B cell (primary cell): ENCODE results near the gene TXNDC11. TPM values are rescaled to one million over a fixed set of nuclear protein-coding genes. Genes with fewer than 3 reads are reported as not detected.

Source experiments
- ATAC-seq: fragments of 200-7000 bp; cut with Tn5 transposase; one replicate; pipeline ENCODE4 v1.10.0; 2021; ENCODE audit warnings: low read depth, mild to moderate bottlenecking, moderate number of reproducible peaks, moderate library complexity
- CTCF ChIA-PET: fragments of 350-600 bp; sonication (Branson Sonifier 250); formaldehyde crosslinking; loops from one replicate; lab custom pipeline; 2021; ENCODE audit warnings: antibody characterized with exemption, inconsistent platforms; lab: Charles Lee
- POLR2A ChIA-PET: fragments of 350-600 bp; sonication (Branson Sonifier 250); formaldehyde crosslinking; loops from one replicate; lab custom pipeline; 2021; ENCODE audit warnings: antibody characterized with exemption; lab: Charles Lee
- DNase-seq: peaks from one replicate; pipeline ENCODE4 v3.0.0; 2013
- H2AFZ ChIP-seq: 2 replicates; pipeline ENCODE4 v1.6.1; 2012; ENCODE audit warnings: mild to moderate bottlenecking, low read depth, low read length; ENCODE audit not compliant: insufficient read depth, poor library complexity, severe bottlenecking
- H3K27ac ChIP-seq, 2 donors: 1 replicate in 1 of 2; 2 replicates in 1 of 2; pipeline ENCODE4 v1.5.1; 2012 to 2013; ENCODE audit warnings: low read length in 2 of 2, mild to moderate bottlenecking in 2 of 2, moderate library complexity in 1 of 2
- H3K27me3 ChIP-seq, 4 experiments: fragments of 200-600 bp in 1 of 4; sonication (generic) in 1 of 4; replicated peaks in 1 of 4; 1 replicate in 2 of 4; 2 replicates in 2 of 4; pipeline versions ENCODE4 v1.6.1 to v1.7.0; 2013 to 2016; ENCODE audit warnings: low read length in 3 of 4, mild to moderate bottlenecking in 2 of 4, mixed read lengths in 1 of 4, moderate library complexity in 1 of 4; ENCODE audit not compliant: insufficient read depth in 4 of 4, control insufficient read depth in 3 of 4; ENCODE audit errors: control extremely low read depth in 1 of 4
- H3K36me3 ChIP-seq, 2 experiments: replicated peaks in 1 of 2; 1 replicate in 1 of 2; 2 replicates in 1 of 2; pipeline versions ENCODE4 v1.6.1 to v1.7.1; 2013; ENCODE audit warnings: low read length in 1 of 2; ENCODE audit not compliant: insufficient read depth in 2 of 2, control insufficient read depth in 1 of 2; ENCODE audit errors: control extremely low read depth in 1 of 2, extremely low read depth in 1 of 2
- H3K4me1 ChIP-seq, 2 donors: fragments of 200-600 bp in 1 of 2; sonication (generic) in 1 of 2; 1 replicate in 1 of 2; 2 replicates in 1 of 2; pipeline versions ENCODE4 v1.5.1 to v1.6.1; 2013 to 2017; ENCODE audit warnings: low read length in 2 of 2; ENCODE audit not compliant: control insufficient read depth in 2 of 2, insufficient read depth in 2 of 2
- H3K4me2 ChIP-seq: replicated peaks from 2 replicates; pipeline ENCODE3; 2012; ENCODE audit warnings: mild to moderate bottlenecking, low read depth, low read length; ENCODE audit not compliant: poor library complexity, severe bottlenecking
- H3K4me3 ChIP-seq, 5 experiments: fragments of 200-600 bp in 1 of 5; sonication (generic) in 1 of 5; 1 replicate in 3 of 5; 2 replicates in 2 of 5; pipeline versions ENCODE4 v1.5.1 to v1.7.0; 2011 to 2016; ENCODE audit warnings: low read length in 4 of 5, mild to moderate bottlenecking in 4 of 5, low read depth in 2 of 5, control low read depth in 1 of 5, moderate library complexity in 1 of 5; ENCODE audit not compliant: insufficient read depth in 1 of 5; ENCODE audit errors: control extremely low read depth in 1 of 5, extremely low read depth in 1 of 5
- H3K79me2 ChIP-seq: fragments of 200-600 bp; sonication (generic); one replicate; pipeline ENCODE4 v1.6.0; 2016; ENCODE audit warnings: low read length; ENCODE audit not compliant: control insufficient read depth, insufficient read depth
- H3K9ac ChIP-seq: fragments of 200-600 bp; sonication (generic); 2 replicates; pipeline ENCODE4 v1.6.1; 2017; ENCODE audit warnings: mild to moderate bottlenecking, low read length, moderate library complexity
- H3K9me3 ChIP-seq, 3 donors: one replicate each; pipeline versions ENCODE4 v1.6.1 to v1.7.1; 2013; ENCODE audit warnings: low read length in 2 of 3; ENCODE audit not compliant: control insufficient read depth in 2 of 3, insufficient read depth in 1 of 3; ENCODE audit errors: control extremely low read depth in 1 of 3
- H4K20me1 ChIP-seq: 2 replicates; pipeline ENCODE4 v1.6.0; 2012; ENCODE audit warnings: mild to moderate bottlenecking, low read length; ENCODE audit not compliant: insufficient read depth, control insufficient read depth, poor library complexity, severe bottlenecking
- H3K27ac Mint-ChIP-seq: one replicate; pipeline ENCODE4 v1.8.0; 2021; ENCODE audit warnings: mixed read lengths
- H3K27me3 Mint-ChIP-seq: one replicate; pipeline ENCODE4 v1.8.0; 2021; ENCODE audit warnings: mixed read lengths
- H3K4me1 Mint-ChIP-seq: one replicate; pipeline ENCODE4 v1.8.0; 2021; ENCODE audit warnings: mixed read lengths
- H3K4me3 Mint-ChIP-seq: one replicate; pipeline ENCODE4 v1.8.0; 2021; ENCODE audit warnings: mixed read lengths
- H3K9me3 Mint-ChIP-seq: one replicate; pipeline ENCODE4 v1.8.0; 2022; ENCODE audit warnings: mixed read lengths; ENCODE audit not compliant: insufficient read depth
- EZH2 ChIP-seq: IDR thresholded peaks from 2 replicates; pipeline ENCODE4 v1.6.1; 2012; ENCODE audit warnings: borderline replicate concordance, low read depth, mild to moderate bottlenecking, moderate library complexity, low read length; ENCODE audit not compliant: insufficient read depth, poor library complexity, severe bottlenecking
- WGBS: methylation state at CpG from one replicate; pipeline ENCODE4 v1.1.5; 2013; ENCODE audit warnings: missing lambda C conversion rate; ENCODE audit not compliant: insufficient coverage; 5-methylcytosine and 5-hydroxymethylcytosine counted together
- intact Hi-C: fragments of 100-400 bp; cut with micrococcal nuclease; formaldehyde crosslinking; loops from one replicate; pipeline ENCODE4 v1.10.0; 2022
- polyA plus RNA-seq: library from polyadenylated mRNA; depleted of rRNA; stranded (reverse); fragments of >200 nt; gene quantifications from 2 replicates; pipeline ENCODE4 v1.2.3, GENCODE V29; 2012
- total RNA-seq, 2 donors: library from RNA; stranded (reverse); fragments of 120-200 nt in 1 of 2; gene quantifications; 1 replicate in 1 of 2; 2 replicates in 1 of 2; pipeline versions ENCODE4 v1.2.3 to v1.2.4, GENCODE V29; 2013 to 2022
- TF ChIP-seq, protein P1 (sequence below): fragments of 200-600 bp; IDR thresholded peaks from one replicate; pipeline ENCODE4 v1.8.0; 2022; ENCODE audit warnings: antibody characterized with exemption, mild to moderate bottlenecking

The TXNDC11 gene
- total and polyA plus RNA-seq, 2 donors (not counting 1 experiment from before 2014, with no cell fraction given), result 50.2 to 76.9 TPM

DNA sequence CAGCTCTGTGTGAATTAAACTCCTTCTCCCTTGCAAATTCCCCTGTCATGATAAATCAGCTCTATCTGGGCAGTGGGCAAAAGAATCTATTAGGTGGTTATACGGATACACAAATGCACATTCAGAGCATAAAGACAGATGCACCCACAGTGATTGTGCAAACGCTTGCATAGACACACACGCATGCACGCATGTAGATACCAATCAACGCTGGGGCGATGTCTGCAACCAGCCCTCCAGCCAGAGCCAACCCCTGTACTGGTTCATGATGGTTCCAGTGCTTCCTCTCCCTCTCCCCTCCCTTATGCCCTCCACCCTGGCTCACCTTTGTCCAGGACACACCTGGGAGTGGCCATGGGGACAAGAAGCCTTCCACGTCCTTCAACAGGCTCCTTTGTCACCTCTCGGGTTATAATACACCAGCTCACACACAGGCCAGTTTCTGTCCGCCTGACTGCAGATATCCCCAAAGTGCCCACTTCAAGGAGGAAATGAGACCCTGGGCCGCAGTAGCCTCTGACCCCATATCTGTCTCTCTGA, 107.5 kb downstream of the TXNDC11 start:
- H3K27ac Mint-ChIP-seq, result no peak overlapping the region
- DNase-seq (no peak), ATAC-seq (no peak)
- Histone ChIP-seq H3K9me3 (no peaks in the 10 kb centered on the region), H3K27me3 (no peaks in the 10 kb centered on the region), H4K20me1 (no peaks in the 10 kb centered on the region), H3K4me1 (peaks cover 9 to 19% of the 10 kb centered on the region in 2 donors), H3K79me2 (no peaks in the 10 kb centered on the region), H3K4me2 (no peak overlapping the region), H3K9ac (no peak overlapping the region), H2AFZ (no peak overlapping the region), H3K36me3 (no peaks in the 10 kb centered on the region), H3K27ac (no peak overlapping the region), H3K4me3 (no peak overlapping the region)
- POLR2A ChIA-PET, result no interaction called here
- TF ChIP-seq, protein P1, sequence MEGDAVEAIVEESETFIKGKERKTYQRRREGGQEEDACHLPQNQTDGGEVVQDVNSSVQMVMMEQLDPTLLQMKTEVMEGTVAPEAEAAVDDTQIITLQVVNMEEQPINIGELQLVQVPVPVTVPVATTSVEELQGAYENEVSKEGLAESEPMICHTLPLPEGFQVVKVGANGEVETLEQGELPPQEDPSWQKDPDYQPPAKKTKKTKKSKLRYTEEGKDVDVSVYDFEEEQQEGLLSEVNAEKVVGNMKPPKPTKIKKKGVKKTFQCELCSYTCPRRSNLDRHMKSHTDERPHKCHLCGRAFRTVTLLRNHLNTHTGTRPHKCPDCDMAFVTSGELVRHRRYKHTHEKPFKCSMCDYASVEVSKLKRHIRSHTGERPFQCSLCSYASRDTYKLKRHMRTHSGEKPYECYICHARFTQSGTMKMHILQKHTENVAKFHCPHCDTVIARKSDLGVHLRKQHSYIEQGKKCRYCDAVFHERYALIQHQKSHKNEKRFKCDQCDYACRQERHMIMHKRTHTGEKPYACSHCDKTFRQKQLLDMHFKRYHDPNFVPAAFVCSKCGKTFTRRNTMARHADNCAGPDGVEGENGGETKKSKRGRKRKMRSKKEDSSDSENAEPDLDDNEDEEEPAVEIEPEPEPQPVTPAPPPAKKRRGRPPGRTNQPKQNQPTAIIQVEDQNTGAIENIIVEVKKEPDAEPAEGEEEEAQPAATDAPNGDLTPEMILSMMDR, result no peak
- no peak for TF ChIP-seq EZH2
- WGBS, result 97% methylated on average over 10 of the region's 10 CpGs
- no peaks in the 10 kb centered on the region for H3K9me3 Mint-ChIP-seq
- CTCF ChIA-PET, result interaction anchor here (0.6 to 1.4 kb wide), 3 partner anchors 16 to 103 kb away, joined by 3 to 4 read pairs (median 3); no protein-coding TSS in a partner anchor
- no peaks in the 10 kb centered on the region for H3K27me3 Mint-ChIP-seq
- H3K4me3 Mint-ChIP-seq, result no peak overlapping the region
- peaks cover 16% of the 10 kb centered on the region for H3K4me1 Mint-ChIP-seq
- intact Hi-C loops, result no loop called here

DNA sequence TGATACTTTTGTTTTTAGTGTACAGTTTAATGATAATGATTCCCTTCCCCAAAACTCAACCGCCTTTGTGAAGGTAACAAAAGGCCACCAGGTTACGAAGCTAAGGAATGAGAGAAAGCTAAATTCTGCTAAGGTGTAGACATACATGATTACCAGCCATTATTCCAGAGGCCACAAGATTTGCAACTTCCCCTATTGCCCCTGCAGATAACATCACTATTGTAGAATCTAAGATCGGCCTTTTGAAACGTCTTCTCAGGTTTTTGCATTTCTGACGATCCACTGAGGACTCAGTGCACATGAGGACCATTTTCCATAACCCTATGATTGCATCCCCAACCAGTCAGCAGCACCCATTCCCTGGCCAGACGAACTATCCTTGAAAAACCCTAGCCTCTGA, 108.3 kb downstream of the TXNDC11 start:
- Histone ChIP-seq H3K9me3 (no peaks in the 10 kb centered on the region), H3K27ac (no peak overlapping the region), H3K4me2 (no peak overlapping the region), H3K27me3 (no peaks in the 10 kb centered on the region), H3K4me1 (peaks cover 18 to 28% of the 10 kb centered on the region in 2 donors), H2AFZ (no peak overlapping the region), H3K4me3 (no peak overlapping the region), H3K79me2 (no peaks in the 10 kb centered on the region), H3K36me3 (no peaks in the 10 kb centered on the region), H4K20me1 (no peaks in the 10 kb centered on the region), H3K9ac (no peak overlapping the region)
- POLR2A ChIA-PET, result no interaction called here
- ATAC-seq (no peak), DNase-seq (no peak)
- H3K4me1 Mint-ChIP-seq, result peaks cover 24% of the 10 kb centered on the region
- CTCF ChIA-PET, result interaction anchor here (1.2 to 1.4 kb wide), 2 partner anchors 80 to 102 kb away, joined by 3 to 4 read pairs; no protein-coding TSS in a partner anchor
- H3K9me3 Mint-ChIP-seq, result no peaks in the 10 kb centered on the region
- intact Hi-C loops, result no loop called here
- no peak overlapping the region for H3K4me3 Mint-ChIP-seq
- no peaks in the 10 kb centered on the region for H3K27me3 Mint-ChIP-seq
- TF ChIP-seq EZH2, result no peak
- H3K27ac Mint-ChIP-seq, result no peak overlapping the region
- 30% methylated on average over 4 of the region's 6 CpGs for WGBS
